ENCODE data around the gene FGFR2.
"Not testable (repeated sequence)": the region's sequence is repeated elsewhere in the genome, so short reads cannot be mapped to it uniquely, and the experiment has no call there.

FGFR2 gene

GRCh38 chr10:121531830-121532178 is 66.4 kb downstream of the FGFR2 start:
- Mint-ChIP-seq H3K4me3 (no peak overlapping the region), H3K27ac (no peak overlapping the region), H3K9me3 (no peaks in the 10 kb centered on the region), H3K4me1 (no peaks in the 10 kb centered on the region), H3K36me3 (no peaks in the 10 kb centered on the region)
- ATAC-seq, result no peak
- no peak for DNase-seq (ENCODE audit: low spot score in 2 of 2)

DNA sequence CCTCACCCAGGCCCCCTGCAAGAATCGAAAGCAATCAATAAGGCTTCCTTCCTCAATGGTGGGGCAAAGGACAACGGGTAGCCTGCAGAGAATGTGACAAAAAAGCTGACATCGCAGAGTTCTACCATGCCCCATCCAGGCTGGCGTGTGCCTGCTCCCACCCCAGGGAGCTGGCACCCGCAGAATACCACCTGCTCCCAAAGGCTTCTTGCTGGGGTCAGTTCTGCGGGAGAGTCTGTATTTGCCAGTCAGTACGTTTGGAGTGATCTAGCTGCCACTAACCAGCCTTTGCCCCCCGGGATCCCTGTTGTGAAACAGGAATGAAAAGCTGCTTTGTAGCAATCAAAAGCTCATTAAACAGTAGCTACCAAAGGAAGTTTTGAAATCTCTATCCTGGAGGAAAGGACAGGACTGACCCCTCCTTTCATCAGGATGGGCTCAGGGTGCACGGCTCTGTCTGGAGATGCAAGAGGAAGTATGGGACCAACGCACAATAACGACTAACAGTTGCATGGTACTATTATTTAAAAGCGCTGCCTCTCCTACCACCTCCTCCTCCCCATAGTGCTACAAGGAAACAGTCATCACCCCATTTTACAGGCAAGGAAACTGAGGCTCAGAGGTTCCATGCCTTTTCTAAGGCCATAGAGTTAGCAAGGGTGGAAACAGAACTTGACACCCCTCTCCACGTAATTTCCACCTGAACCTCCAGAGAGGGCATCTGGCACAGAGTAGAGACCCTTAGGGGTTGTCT is 67.0 kb downstream of the FGFR2 start:
- Mint-ChIP-seq H3K9me3 (no peaks in the 10 kb centered on the region), H3K36me3 (no peaks in the 10 kb centered on the region), H3K4me3 (no peak overlapping the region), H3K4me1 (no peaks in the 10 kb centered on the region), H3K27ac (no peak overlapping the region)
- no peak for ATAC-seq
- no peak for DNase-seq (ENCODE audit: low spot score in 2 of 2)

- no peaks in the 10 kb centered on the region for H3K4me1 Mint-ChIP-seq
- ATAC-seq, result no peak
- no peaks in the 10 kb centered on the region for H3K36me3 Mint-ChIP-seq
- H3K4me3 Mint-ChIP-seq, result no peak overlapping the region
- DNase-seq (ENCODE audit: low spot score in 2 of 2), result no peak
- H3K27ac Mint-ChIP-seq, result no peak overlapping the region
- H3K9me3 Mint-ChIP-seq, result no peaks in the 10 kb centered on the region
Measured at GRCh38 chr10:121530481-121531075, 67.7 kb downstream of the FGFR2 start.

- DNase-seq (ENCODE audit: low spot score in 2 of 2) (no peak), ATAC-seq (no peak)
- H3K4me1 Mint-ChIP-seq, result no peaks in the 10 kb centered on the region
- H3K4me3 Mint-ChIP-seq, result no peak overlapping the region
- H3K9me3 Mint-ChIP-seq, result no peaks in the 10 kb centered on the region
- no peaks in the 10 kb centered on the region for H3K36me3 Mint-ChIP-seq
- H3K27ac Mint-ChIP-seq, result no peak overlapping the region
Measured at GRCh38 chr10:121527690-121528089, 70.6 kb downstream of the FGFR2 start.

DNA sequence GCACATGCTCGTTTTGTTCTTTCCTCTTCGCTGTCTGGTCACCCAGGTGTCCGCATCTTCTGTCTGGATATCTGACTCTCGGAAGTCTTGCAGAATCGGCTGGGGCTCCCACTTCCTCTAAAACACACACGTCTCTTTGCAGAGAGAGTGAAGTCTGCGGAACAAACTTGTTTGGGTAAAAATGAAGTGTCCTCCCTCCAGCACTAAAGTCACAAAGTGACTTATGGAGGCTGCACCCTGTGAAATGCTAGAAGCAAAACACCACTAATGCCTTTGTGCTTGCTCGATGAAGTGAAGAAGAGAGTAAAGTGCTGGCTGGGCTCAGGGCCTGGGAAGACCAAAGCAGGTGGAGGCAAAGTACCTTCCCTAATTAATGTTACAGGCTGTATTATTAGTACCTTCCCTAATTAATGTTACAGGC is 71.4 kb downstream of the FGFR2 start:
- peak overlapping the region; percentile 18 for H3K4me3 Mint-ChIP-seq
- no peaks in the 10 kb centered on the region for H3K4me1 Mint-ChIP-seq
- H3K27ac Mint-ChIP-seq, result no peak overlapping the region
- ATAC-seq, result no peak
- peaks cover 2% of the 10 kb centered on the region for H3K9me3 Mint-ChIP-seq
- no peak for DNase-seq (ENCODE audit: low spot score in 2 of 2)
- no peaks in the 10 kb centered on the region for H3K36me3 Mint-ChIP-seq

- peaks cover 3% of the 10 kb centered on the region for H3K9me3 Mint-ChIP-seq
- ATAC-seq, result no peak
Measured at GRCh38 chr10:121526135-121526790, 72.0 kb downstream of the FGFR2 start.

GRCh38 chr10:121525251-121526134 is 72.8 kb downstream of the FGFR2 start:
- ATAC-seq, result no peak
- Mint-ChIP-seq H3K27ac (no peak overlapping the region), H3K36me3 (no peaks in the 10 kb centered on the region), H3K4me1 (no peaks in the 10 kb centered on the region), H3K9me3 (peaks cover 3% of the 10 kb centered on the region), H3K4me3 (no peak overlapping the region)
- no peak for DNase-seq (ENCODE audit: low spot score in 2 of 2)

More at GRCh38 chr10:121526135-121526790, 72.0 kb downstream of the FGFR2 start:
- Mint-ChIP-seq H3K27ac (no peak overlapping the region), H3K4me3 (peak overlapping the region; percentile 18), H3K4me1 (no peaks in the 10 kb centered on the region), H3K36me3 (no peaks in the 10 kb centered on the region)
- DNase-seq (ENCODE audit: low spot score in 2 of 2), result no peak

GRCh38 chr10:121524157-121524817 is 74.0 kb downstream of the FGFR2 start:
- Mint-ChIP-seq H3K4me3 (no peak overlapping the region), H3K4me1 (no peaks in the 10 kb centered on the region), H3K36me3 (no peaks in the 10 kb centered on the region), H3K27ac (no peak overlapping the region), H3K9me3 (peaks cover 3% of the 10 kb centered on the region)
- ATAC-seq (no peak), DNase-seq (ENCODE audit: low spot score in 2 of 2) (no peak)

DNA sequence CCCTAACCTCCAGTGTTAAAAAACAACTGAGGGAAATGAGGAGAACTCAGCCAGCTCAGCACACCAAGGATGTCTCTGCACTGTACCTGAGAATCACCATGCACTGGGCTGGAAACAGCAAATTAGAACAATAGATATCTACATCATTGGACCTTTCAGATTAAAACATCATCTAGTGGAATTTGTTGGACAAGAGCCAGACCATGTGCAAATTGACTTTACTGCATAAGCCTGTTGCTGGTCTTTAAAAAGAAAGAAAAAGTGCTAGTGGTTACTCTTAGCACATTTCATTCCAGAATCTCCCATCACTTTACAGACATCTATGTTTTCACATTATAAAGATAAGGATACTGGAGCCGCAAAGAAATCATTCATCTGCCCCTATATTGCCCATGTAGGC is 75.4 kb downstream of the FGFR2 start:
- peaks cover 3% of the 10 kb centered on the region for H3K9me3 Mint-ChIP-seq
- H3K4me1 Mint-ChIP-seq, result no peaks in the 10 kb centered on the region
- H3K36me3 Mint-ChIP-seq, result no peaks in the 10 kb centered on the region
- ATAC-seq (no peak), DNase-seq (ENCODE audit: low spot score in 2 of 2) (no peak)
- no peak overlapping the region for H3K4me3 Mint-ChIP-seq
- H3K27ac Mint-ChIP-seq, result no peak overlapping the region

- no peaks in the 10 kb centered on the region for H3K36me3 Mint-ChIP-seq
- ATAC-seq (no peak), DNase-seq (ENCODE audit: low spot score in 2 of 2) (no peak)
- no peak overlapping the region for H3K4me3 Mint-ChIP-seq
- H3K9me3 Mint-ChIP-seq, result peaks cover 3% of the 10 kb centered on the region
- H3K27ac Mint-ChIP-seq, result no peak overlapping the region
- no peaks in the 10 kb centered on the region for H3K4me1 Mint-ChIP-seq
Measured at GRCh38 chr10:121521794-121522556, 76.3 kb downstream of the FGFR2 start.

DNA sequence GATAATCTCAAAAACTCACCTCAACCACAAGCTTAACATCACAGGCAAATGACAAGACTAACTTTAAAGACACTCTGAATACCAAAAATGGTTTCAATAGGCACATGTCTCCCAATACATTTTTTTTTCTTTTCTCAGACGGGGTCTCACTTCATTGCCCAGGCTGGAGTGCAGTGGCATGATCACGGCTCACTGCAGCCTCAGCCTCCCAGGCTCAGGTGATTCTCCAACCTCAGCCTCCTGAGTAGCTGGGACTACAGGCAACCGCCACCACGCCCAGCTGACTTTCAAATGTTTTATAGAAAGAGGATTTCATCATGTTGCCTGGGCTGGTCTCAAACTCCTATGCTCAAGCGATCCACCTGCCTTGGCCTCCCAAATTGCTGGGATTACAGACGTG is 77.7 kb downstream of the FGFR2 start:
- not testable (repeated sequence) for H3K27ac Mint-ChIP-seq; DNase-seq (ENCODE audit: low spot score in 2 of 2); H3K4me3 Mint-ChIP-seq; H3K4me1 Mint-ChIP-seq; H3K9me3 Mint-ChIP-seq; H3K36me3 Mint-ChIP-seq; ATAC-seq

GRCh38 chr10:121519901-121520493 is 78.2 kb downstream of the FGFR2 start:
- DNase-seq (ENCODE audit: low spot score in 2 of 2) (no peak), ATAC-seq (no peak)
- Mint-ChIP-seq H3K9me3 (peaks cover 3% of the 10 kb centered on the region), H3K27ac (no peak overlapping the region), H3K4me1 (no peaks in the 10 kb centered on the region), H3K4me3 (no peak overlapping the region), H3K36me3 (no peaks in the 10 kb centered on the region)

DNA sequence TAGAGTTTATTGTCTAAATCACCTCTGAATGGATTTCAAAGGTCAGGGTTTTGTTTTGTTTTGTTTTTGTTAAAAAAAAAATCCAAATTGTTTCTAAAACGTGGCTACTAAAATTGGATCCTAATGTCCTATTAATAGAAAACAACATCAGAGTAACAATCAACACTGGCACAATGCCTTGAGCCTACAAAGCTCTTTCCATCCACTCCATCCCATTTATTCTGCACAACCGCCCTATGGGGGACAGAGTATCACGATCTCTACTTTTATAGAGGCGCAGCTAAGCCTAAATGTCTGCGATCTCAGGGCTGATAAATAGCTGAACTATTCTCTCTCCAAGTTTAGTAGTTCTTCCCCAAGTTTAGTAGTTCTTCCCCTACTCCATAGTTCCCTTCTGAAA is 78.8 kb downstream of the FGFR2 start:
- no peak overlapping the region for H3K4me3 Mint-ChIP-seq
- no peak for ATAC-seq
- H3K4me1 Mint-ChIP-seq, result no peaks in the 10 kb centered on the region
- H3K27ac Mint-ChIP-seq, result no peak overlapping the region
- H3K36me3 Mint-ChIP-seq, result no peaks in the 10 kb centered on the region
- peaks cover 3% of the 10 kb centered on the region for H3K9me3 Mint-ChIP-seq
- no peak for DNase-seq (ENCODE audit: low spot score in 2 of 2)

- ATAC-seq (no peak), DNase-seq (ENCODE audit: low spot score in 2 of 2) (no peak)
- no peak overlapping the region for H3K27ac Mint-ChIP-seq
- peaks cover 3% of the 10 kb centered on the region for H3K9me3 Mint-ChIP-seq
- no peaks in the 10 kb centered on the region for H3K4me1 Mint-ChIP-seq
- H3K36me3 Mint-ChIP-seq, result no peaks in the 10 kb centered on the region
- no peak overlapping the region for H3K4me3 Mint-ChIP-seq
Measured at GRCh38 chr10:121518333-121518732, 79.9 kb downstream of the FGFR2 start.

All from stimulated activated effector memory CD8-positive, alpha-beta T cell treated with anti-CD3 and anti-CD28 coated beads, Interleukin-12 subunit alpha, Interleukin-12 subunit beta, amount 100 ng/mL, for 72 hours (primary cell).